OCI-LY3 (cell line): ENCODE data around the gene TIMP3.
A peak's percentile ranks its signal among the peaks of the same experiment; 100 is the strongest.

ENCODE experiments used
- H2AFZ ChIP-seq: fragments of 200-600, 300-600 bp; shearing (Covaris generic); 2 replicates; pipeline ENCODE4 v1.6.0; 2014; ENCODE audit warnings: antibody characterized with exemption, low read depth, low read length
- H3K27ac ChIP-seq: fragments of 200-600, 300-600 bp; sonication (generic); 2 replicates; pipeline ENCODE4 v1.5.1; 2014; ENCODE audit warnings: mild to moderate bottlenecking, low read length, moderate library complexity, mixed read lengths
- H3K27me3 ChIP-seq: fragments of 200-600, 300-600 bp; sonication (generic); 2 replicates; pipeline ENCODE4 v1.6.1; 2014; ENCODE audit warnings: low read depth, low read length, mixed read lengths
- H3K36me3 ChIP-seq: fragments of 200-600, 300-600 bp; sonication (generic); replicated peaks from 2 replicates; pipeline ENCODE3; 2014; ENCODE audit warnings: low read depth, low read length, mixed read lengths
- H3K4me1 ChIP-seq: fragments of 300-600, 200-600 bp; sonication (generic); 2 replicates; pipeline ENCODE4 v1.6.1; 2014; ENCODE audit warnings: low read length, mixed read lengths
- H3K4me2 ChIP-seq: fragments of 200-600, 300-600 bp; sonication (generic); 2 replicates; pipeline ENCODE4 v1.6.1; 2014; ENCODE audit warnings: low read length, mixed read lengths
- H3K4me3 ChIP-seq: fragments of 300-600, 200-600 bp; sonication (generic); 2 replicates; pipeline ENCODE4 v1.5.1; 2014; ENCODE audit warnings: antibody characterized with exemption, mild to moderate bottlenecking, low read length, moderate library complexity
- H3K79me2 ChIP-seq: fragments of 300-600, 200-600 bp; shearing (Covaris generic); 2 replicates; pipeline ENCODE4 v1.6.1; 2014; ENCODE audit warnings: mild to moderate bottlenecking, low read length, mixed read lengths
- H3K9ac ChIP-seq: fragments of 300-600, 200-600 bp; shearing (Covaris generic); 2 replicates; pipeline ENCODE4 v1.6.0; 2014; ENCODE audit warnings: mild to moderate bottlenecking, low read length, moderate library complexity
- H3K9me3 ChIP-seq: fragments of 200-600, 300-600 bp; shearing (Covaris generic); 2 replicates; pipeline ENCODE4 v1.6.1; 2014; ENCODE audit warnings: low read length, mixed read lengths; ENCODE audit not compliant: insufficient read depth
- H4K20me1 ChIP-seq: fragments of 200-600, 300-600 bp; sonication (generic); 2 replicates; pipeline ENCODE4 v1.6.1; 2016; ENCODE audit warnings: low read length, mixed read lengths; ENCODE audit not compliant: insufficient read depth
- EZH2phosphoT487 ChIP-seq: fragments of 200-600 bp; shearing (Covaris generic); IDR thresholded peaks from 2 replicates; pipeline ENCODE4 v1.6.1; 2018; ENCODE audit warnings: antibody characterized with exemption, mixed run types, low read depth
- TF ChIP-seq, protein P1 (sequence below): fragments of 200-600, 300-600 bp; sonication (generic); IDR thresholded peaks from 2 replicates; pipeline ENCODE4 v1.5.1; 2014; ENCODE audit warnings: antibody characterized with exemption, low read length, low read depth

Gene TIMP3

DNA sequence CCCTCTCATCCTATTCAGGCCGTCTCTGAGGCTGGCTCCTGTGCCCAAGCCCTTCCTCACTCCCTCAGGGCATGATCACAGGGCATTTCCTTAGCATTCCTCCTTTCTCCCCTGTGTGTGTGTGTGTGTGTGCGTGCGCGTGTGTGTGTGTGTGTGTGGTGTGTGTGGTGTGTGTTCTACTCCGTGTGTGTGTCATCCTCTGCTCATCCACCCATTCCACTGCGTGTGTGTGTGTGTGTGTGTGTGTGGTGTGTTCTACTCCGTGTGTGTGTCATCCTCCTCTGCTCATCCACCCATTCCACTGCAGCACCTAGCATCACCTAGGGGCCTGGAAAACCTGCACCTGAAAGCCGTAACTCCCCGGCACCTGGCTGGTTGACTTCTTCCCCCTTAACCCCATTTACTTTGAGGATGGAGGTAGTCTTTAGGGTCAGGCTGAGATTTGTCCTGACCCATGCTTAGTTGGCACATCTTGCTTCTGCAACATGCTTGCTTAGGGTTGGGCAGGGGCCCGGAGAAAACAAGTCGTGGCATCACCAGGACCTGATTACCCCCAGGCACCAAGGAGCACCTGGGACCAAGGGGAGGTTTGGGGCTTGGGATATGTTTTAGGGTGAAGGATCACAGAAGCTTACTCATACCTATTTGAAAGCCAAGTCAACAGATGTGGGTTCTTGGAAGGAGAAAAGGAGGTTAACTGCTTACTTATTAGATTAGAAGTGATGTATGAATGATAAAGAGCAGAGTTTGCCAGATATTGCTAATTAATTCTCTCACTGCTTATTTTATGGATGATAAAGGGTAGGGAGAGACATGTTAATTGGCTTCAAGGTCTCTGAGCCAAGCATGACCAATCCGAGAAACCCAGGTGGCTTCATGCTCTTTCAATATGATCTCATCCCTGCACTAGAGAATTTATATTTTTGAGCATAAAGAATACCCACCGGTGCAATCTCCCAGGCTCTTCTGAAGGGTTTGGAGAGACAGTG lies 18.9 kb downstream of the TIMP3 start:
- no peak overlapping the region for H3K4me3 ChIP-seq
- H3K36me3 ChIP-seq = no peaks in the 10 kb centered on the region
- no peaks in the 10 kb centered on the region for H3K79me2 ChIP-seq
- TF ChIP-seq EZH2phosphoT487 = no peak
- no peak overlapping the region for H2AFZ ChIP-seq
- no peak overlapping the region for H3K27ac ChIP-seq
- H4K20me1 ChIP-seq = no peaks in the 10 kb centered on the region
- no peaks in the 10 kb centered on the region for H3K9me3 ChIP-seq
- H3K4me2 ChIP-seq = no peak overlapping the region
- no peak overlapping the region for H3K9ac ChIP-seq
- H3K4me1 ChIP-seq = no peaks in the 10 kb centered on the region
- 0 out of 2 replicates have a peak, but pooled peaks cover 19% of the 10 kb centered on the region for H3K27me3 ChIP-seq

DNA sequence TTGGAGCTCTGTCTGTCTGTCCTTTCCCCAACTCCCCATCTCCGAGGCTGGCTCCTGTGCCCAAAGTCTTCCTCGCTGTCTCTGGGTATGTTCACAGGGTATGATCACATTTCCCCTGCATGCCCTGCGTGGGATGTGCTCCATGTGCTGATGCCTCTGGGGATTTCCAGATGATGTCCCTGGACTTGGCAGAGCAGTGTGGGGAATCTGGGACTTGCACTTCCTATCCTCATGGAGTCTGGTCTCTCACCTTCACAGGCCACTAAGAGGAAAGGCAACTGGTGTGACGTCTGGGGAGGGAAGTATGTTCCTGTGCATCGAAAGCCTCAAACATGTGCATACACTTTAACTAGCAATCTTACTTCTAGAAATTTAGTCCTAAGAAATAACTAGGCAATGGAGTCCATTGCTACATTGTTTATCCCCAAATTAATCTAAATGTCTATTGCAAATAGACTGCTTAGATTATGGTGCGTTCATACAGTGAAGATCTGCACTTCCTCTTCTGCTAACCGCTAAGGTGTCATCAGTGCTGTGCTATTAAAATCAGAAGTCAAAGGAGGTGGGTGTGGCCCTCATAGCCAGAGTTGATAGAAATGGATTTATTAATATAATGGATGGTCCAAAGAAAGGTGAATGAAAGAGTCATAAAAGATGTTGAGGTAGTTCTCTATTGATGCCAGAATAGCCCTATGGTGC lies 20.8 kb downstream of the TIMP3 start:
- H3K4me3 ChIP-seq = no peak overlapping the region
- H3K9ac ChIP-seq = no peak overlapping the region
- H3K9me3 ChIP-seq = no peaks in the 10 kb centered on the region
- no peak overlapping the region for H2AFZ ChIP-seq
- no peak overlapping the region for H3K27ac ChIP-seq
- H3K4me1 ChIP-seq = no peaks in the 10 kb centered on the region
- H3K4me2 ChIP-seq = no peak overlapping the region
- no peaks in the 10 kb centered on the region for H3K36me3 ChIP-seq
- no peaks in the 10 kb centered on the region for H3K79me2 ChIP-seq
- TF ChIP-seq, protein P1, sequence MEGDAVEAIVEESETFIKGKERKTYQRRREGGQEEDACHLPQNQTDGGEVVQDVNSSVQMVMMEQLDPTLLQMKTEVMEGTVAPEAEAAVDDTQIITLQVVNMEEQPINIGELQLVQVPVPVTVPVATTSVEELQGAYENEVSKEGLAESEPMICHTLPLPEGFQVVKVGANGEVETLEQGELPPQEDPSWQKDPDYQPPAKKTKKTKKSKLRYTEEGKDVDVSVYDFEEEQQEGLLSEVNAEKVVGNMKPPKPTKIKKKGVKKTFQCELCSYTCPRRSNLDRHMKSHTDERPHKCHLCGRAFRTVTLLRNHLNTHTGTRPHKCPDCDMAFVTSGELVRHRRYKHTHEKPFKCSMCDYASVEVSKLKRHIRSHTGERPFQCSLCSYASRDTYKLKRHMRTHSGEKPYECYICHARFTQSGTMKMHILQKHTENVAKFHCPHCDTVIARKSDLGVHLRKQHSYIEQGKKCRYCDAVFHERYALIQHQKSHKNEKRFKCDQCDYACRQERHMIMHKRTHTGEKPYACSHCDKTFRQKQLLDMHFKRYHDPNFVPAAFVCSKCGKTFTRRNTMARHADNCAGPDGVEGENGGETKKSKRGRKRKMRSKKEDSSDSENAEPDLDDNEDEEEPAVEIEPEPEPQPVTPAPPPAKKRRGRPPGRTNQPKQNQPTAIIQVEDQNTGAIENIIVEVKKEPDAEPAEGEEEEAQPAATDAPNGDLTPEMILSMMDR = no peak
- TF ChIP-seq EZH2phosphoT487 = no peak
- H4K20me1 ChIP-seq = no peaks in the 10 kb centered on the region
- peaks cover 17% of the 10 kb centered on the region; the same call in 1 of the 2 replicates for H3K27me3 ChIP-seq

- Histone ChIP-seq H2AFZ (no peak overlapping the region), H3K27ac (no peak overlapping the region), H3K36me3 (no peaks in the 10 kb centered on the region), H3K9ac (no peak overlapping the region), H3K79me2 (no peaks in the 10 kb centered on the region), H3K4me1 (no peaks in the 10 kb centered on the region), H3K4me3 (no peak overlapping the region), H4K20me1 (no peaks in the 10 kb centered on the region), H3K4me2 (no peak overlapping the region), H3K9me3 (no peaks in the 10 kb centered on the region), H3K27me3 (peaks cover 12% of the 10 kb centered on the region; the same call in 1 of the 2 replicates)
- TF ChIP-seq, protein P1 = peak; percentile 58
- no peak for TF ChIP-seq EZH2phosphoT487
Observed at GRCh38 chr22:32823024-32823730, 21.7 kb downstream of the TIMP3 start.

DNA sequence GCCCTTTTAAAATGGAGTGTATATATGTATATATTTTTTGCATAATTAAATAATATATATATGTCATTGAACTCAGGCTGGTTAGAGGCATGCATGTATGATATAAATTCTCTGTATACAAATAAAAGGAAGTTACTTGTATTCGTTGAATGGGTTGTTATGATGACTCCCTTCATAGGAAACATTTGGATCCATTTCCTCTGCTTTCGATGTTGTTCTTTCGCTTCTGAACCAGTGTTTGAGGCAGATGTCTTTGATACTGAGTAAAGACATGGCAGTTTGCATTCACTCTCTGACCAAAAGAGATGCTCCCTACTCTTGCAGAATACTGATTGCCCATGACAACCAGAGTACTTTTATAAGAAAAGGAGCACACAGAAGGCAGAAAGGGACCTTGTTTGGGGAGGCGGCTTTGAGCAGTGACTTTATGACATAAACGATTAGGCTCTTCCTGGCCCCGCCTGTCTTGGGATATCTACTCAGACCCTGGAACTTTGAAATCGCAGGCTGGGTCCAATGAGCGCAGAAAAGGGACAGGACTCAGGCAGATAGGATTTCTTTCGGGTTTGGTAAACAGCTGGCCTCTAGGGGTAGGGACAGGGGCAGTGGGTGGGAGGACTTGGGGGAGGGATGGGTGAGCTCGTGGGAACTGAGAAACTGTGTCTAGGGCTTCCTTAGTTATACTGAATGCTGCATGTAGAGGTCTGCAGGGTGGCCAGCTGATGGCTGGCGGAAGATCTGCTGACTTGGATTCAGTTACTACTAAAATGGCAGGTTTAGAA lies 23.2 kb downstream of the TIMP3 start:
- Histone ChIP-seq H2AFZ (no peak overlapping the region), H3K79me2 (no peaks in the 10 kb centered on the region), H3K4me1 (no peaks in the 10 kb centered on the region), H4K20me1 (no peaks in the 10 kb centered on the region), H3K27me3 (peaks cover 15% of the 10 kb centered on the region; the same call in 1 of the 2 replicates), H3K4me2 (no peak overlapping the region), H3K4me3 (no peak overlapping the region), H3K9ac (no peak overlapping the region), H3K9me3 (no peaks in the 10 kb centered on the region), H3K36me3 (no peaks in the 10 kb centered on the region), H3K27ac (no peak overlapping the region)
- TF ChIP-seq, protein P1 = no peak
- TF ChIP-seq EZH2phosphoT487 = no peak
